HG03045 (cell line): Measurements from ENCODE around the gene UBA6.

Experiments
- ATAC-seq: cut with Tn5 transposase; IDR thresholded peaks from one replicate; pipeline ENCODE4 v1.9.1; 2021; ENCODE audit warnings: mild to moderate bottlenecking, moderate library complexity; ENCODE audit not compliant: unreplicated experiment

UBA6 gene

DNA sequence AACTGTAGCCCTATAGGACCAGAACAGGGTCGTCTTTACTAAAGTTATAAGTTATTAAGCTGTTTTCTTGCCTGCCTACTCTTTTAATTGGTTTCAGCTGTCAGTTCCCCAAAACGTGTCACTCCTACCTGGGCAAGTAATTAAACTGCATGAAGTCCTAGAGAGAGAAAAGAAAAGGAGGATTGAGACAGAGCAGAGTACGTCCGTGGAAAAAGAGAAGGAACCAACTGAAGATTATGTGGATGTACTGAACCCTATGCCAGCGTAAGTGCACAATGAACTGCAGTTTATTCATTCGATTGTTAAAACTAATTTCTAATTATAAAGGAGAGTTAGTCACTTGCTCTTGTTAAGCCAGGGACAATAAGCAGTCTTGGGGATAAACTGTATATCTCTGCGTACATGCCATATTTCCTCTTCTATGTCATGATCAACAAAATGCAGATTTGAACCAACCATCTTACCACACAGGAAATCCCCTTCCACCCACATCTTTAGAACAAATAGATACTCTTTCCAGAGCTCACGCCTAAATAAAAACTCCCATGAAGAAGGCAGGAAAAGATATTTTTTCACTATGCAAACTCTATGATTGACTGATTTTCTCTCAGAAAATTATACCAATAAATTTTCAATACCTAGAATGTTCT is 119.6 kb downstream of the UBA6 start:
- peak; percentile 44 for ATAC-seq

DNA sequence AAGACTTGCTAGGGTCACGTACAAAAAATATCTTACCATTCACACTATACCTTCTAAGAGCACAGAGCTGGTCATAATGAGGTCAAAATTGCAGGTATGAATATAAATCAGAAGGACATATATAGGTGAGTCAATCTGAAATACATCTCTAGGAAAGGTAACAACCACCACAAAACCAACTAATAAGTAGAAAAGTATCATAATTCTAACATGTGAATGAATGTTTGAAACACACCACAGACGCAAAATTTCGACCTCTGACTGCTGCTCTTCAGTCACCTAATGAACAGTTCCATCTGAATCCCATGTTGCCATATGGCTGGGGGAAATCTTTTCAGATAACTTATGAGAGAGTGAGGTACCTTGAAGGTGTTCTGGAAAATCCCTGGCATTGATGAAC is 120.4 kb downstream of the UBA6 start:
- ATAC-seq, result peak; percentile 40

GRCh38 chr4:67576538-67576937 is 124.4 kb downstream of the UBA6 start:
- ATAC-seq, result peak; percentile 38

GRCh38 chr4:67576059-67576466 is 124.9 kb downstream of the UBA6 start:
- no peak for ATAC-seq

DNA sequence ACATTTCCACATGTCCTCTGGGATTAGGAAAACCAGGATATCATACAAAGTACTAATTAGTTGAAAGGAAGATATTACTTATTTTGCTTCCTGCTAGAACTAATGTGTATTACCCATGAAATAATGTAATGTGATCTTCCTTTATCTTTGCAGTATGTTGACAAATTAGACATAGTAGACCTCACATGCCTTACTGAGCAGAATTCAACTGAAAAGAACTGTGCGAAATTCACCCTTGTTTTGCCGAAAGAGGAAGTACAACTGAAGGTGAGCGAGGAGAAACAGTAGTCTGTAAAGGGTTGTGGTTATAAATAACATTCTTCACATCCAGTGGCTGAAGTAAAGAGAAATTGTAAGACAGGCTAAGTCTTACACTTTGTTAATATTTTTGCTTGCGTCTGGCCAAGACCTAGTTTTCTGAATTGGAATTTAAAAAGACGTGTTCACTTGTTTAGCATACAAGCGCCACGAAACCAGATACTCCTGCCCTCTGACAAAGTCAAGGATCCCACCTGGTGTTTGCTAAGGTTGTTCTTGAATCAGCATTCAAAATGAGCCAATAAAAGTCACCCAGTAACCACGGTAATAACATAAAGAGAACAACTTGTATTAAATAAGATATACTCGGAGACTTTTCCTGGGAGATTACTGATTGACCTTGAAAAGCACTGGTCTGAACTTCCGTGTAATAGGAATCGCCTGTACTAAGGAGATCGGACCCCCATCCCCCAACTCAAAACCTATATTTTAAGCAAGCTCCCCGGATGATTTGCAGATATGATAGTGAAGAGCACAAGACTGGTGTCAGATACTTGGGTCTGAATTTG is 125.5 kb downstream of the UBA6 start:
- peak; percentile 96 for ATAC-seq

DNA sequence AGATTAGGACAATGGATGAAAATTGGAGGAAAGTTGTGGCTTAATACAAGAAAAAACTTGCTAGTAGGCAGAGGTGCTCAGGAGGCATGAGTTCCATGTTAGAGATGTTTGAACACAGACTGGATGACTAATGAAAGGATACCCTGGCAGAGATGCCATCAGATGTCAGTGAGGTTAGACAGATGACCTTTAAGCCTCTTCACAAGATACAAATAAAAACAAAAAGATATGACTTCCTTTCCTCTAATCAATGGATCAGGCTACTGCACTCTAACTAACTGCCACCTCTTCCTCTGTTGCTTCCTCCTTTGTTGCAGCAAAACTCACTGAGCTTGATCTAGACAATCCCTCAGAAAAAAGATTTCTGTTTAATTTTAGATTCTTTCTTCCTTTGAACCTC is 127.8 kb downstream of the UBA6 start:
- ATAC-seq, result no peak

GRCh38 chr4:67571975-67572374 is 129.0 kb downstream of the UBA6 start:
- no peak for ATAC-seq

DNA sequence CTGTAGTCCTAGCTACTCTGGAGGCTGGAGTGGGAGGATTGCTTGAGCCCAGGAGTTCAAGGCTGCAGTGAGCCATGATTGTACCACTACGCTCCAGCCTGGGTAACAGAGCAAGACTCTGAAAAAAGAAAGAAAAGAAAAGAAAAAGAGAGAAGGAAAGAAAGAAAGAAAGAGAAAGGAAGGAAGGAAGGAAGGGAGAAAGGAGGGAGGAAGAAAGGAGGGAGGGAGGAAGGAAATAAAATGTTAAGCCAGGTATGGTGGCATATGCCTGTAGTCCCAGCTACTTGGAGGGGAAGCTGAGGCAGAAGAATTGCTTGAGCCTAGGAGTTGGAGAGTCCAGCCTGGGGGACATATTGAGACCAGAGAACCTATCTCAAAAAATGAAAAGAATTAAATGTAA is 130.4 kb downstream of the UBA6 start:
- ATAC-seq, result no peak

- ATAC-seq, result no peak
Measured at GRCh38 chr4:67568820-67569219, 132.1 kb downstream of the UBA6 start.

- ATAC-seq, result no peak
Measured at GRCh38 chr4:67566335-67566734, 134.6 kb downstream of the UBA6 start.

DNA sequence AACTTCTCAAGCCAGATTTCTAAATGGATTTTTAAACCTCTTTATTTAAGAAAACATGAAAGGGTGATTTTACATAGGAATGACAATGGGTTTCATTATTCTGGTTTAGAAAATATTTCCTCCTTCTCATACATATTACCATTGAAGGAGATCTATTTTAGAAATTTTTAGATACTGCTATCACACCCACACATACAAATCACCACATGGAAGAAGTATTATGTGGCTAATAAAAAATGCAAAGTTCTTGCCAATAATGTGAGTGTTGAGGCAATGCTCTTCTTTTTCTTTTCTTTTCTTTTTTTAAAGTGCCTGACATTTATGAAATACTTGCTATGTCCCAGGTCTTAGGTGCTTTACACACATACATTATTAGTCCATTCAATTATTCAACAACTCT is 135.7 kb downstream of the UBA6 start:
- ATAC-seq, result no peak
